RWPE2 (cell line): ENCODE results near the gene PTPRN2.

Experiments
- ATAC-seq: fragments of 200-7000 bp; cut with Tn5 transposase; 3 replicates; pipeline ENCODE4 v1.9.1; 2021; ENCODE audit warnings: low read depth
- DNase-seq: peaks from one replicate; pipeline ENCODE4 v3.0.0-alpha.2; 2020; ENCODE audit warnings: low spot score
- H3K27ac ChIP-seq: fragments of 450-650 bp; 2 replicates; pipeline ENCODE4 v1.5.1; 2017; ENCODE audit warnings: mild to moderate bottlenecking; ENCODE audit not compliant: poor library complexity, severe bottlenecking
- H3K27me3 ChIP-seq: fragments of 250-450 bp; sonication (Bioruptor Pico); 2 replicates; pipeline ENCODE4 v1.5.1; 2021; ENCODE audit warnings: mild to moderate bottlenecking, moderate library complexity; ENCODE audit not compliant: insufficient read depth, poor library complexity, severe bottlenecking
- H3K36me3 ChIP-seq: fragments of 250-450 bp; sonication (Bioruptor Pico); 2 replicates; pipeline ENCODE4 v1.5.1; 2020; ENCODE audit warnings: low read depth, mild to moderate bottlenecking, moderate library complexity
- H3K4me1 ChIP-seq: fragments of 250-450 bp; sonication (Bioruptor Pico); 2 replicates; pipeline ENCODE4 v1.5.1; 2021; ENCODE audit warnings: mild to moderate bottlenecking, moderate library complexity; ENCODE audit not compliant: insufficient read depth, poor library complexity, severe bottlenecking
- H3K4me3 ChIP-seq: fragments of 250-450 bp; sonication (Bioruptor Pico); 2 replicates; pipeline ENCODE4 v1.5.1; 2021; ENCODE audit warnings: mild to moderate bottlenecking, moderate library complexity; ENCODE audit not compliant: severe bottlenecking
- H3K9me3 ChIP-seq: fragments of 250-450 bp; sonication (Bioruptor Pico); 2 replicates; pipeline ENCODE4 v1.5.1; 2021; ENCODE audit warnings: mild to moderate bottlenecking, moderate library complexity; ENCODE audit not compliant: severe bottlenecking
- TF ChIP-seq, protein P1 (sequence below): fragments of 450-650 bp; IDR thresholded peaks from one replicate; pipeline ENCODE4 v1.5.1; 2017; ENCODE audit warnings: mild to moderate bottlenecking, moderate library complexity; ENCODE audit not compliant: poor library complexity, severe bottlenecking

Gene PTPRN2

DNA sequence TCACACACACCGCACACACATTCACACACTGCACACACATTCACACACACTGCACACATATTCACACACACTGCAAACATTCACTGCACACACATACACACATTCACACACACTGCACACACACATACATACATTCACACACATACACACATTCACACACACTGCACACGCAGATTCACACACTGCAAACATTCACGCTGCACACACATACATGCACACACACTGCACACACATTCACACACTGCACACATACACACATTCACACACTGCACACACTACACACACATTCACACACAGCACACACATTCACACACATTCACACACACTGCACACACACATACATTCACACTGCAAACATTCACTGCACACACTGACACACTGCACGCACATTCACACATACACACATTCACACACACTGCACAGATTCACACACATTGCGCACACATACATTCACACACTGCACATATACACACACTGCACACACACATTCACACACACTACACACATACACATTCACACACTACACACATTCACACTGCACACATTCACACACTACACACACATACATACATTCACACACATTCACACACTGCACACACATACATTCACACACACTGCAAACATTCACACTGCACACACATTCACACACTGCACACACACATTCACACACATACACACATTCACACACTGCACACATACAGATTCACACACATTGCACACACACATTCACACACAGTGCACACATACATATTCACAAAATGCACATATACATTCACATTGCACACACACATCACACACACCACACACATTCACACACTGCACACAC lies 325.1 kb downstream of the PTPRN2 start:
- Histone ChIP-seq H3K4me1 (no peaks in the 10 kb centered on the region), H3K36me3 (no peaks in the 10 kb centered on the region), H3K4me3 (no peak overlapping the region), H3K9me3 (peaks cover 9% of the 10 kb centered on the region), H3K27me3 (no peaks in the 10 kb centered on the region), H3K27ac (no peak overlapping the region)
- ATAC-seq (no peak), DNase-seq (no peak)
- TF ChIP-seq, protein P1, sequence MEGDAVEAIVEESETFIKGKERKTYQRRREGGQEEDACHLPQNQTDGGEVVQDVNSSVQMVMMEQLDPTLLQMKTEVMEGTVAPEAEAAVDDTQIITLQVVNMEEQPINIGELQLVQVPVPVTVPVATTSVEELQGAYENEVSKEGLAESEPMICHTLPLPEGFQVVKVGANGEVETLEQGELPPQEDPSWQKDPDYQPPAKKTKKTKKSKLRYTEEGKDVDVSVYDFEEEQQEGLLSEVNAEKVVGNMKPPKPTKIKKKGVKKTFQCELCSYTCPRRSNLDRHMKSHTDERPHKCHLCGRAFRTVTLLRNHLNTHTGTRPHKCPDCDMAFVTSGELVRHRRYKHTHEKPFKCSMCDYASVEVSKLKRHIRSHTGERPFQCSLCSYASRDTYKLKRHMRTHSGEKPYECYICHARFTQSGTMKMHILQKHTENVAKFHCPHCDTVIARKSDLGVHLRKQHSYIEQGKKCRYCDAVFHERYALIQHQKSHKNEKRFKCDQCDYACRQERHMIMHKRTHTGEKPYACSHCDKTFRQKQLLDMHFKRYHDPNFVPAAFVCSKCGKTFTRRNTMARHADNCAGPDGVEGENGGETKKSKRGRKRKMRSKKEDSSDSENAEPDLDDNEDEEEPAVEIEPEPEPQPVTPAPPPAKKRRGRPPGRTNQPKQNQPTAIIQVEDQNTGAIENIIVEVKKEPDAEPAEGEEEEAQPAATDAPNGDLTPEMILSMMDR = no peak

DNA sequence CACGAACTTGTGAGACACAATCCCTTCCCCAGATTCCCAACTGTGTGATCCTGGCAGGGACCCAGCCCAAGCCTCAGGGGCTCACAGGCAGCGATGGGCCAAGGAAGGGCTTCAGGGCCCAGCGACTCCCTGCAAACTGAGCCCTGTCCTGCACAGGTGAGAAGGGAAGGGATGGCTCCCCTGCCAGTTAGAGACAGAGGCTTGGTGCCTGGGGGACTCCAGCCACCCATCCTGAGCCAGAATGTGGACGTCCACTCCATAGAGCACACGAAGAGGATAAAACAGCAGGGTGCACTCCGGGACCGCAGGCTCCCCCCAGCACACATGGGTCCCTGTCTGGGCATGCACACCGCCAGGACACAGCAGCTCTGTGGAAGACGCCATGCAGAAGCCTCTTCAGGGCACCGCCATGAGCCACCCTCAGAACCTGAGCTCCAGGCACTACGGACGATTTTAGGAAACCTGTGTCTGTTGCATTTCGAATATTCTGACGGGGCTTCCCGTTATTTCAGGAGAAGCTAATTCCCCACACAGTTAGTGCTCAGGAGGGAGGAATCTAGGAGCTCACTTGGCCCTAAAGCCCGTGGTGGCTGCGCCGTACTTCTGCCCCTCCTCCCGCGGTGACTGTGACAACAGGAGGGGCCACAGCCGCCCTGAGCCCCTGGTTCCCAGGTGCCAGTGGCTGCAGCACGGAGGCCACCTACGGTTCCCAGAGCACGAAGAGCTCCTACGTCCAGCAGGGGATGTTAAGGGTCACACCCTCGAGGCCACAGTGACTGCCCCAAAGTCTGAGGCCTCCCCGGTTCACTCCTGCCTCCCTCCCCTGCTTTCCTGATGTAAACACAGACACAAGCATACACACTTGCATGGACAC lies 326.0 kb downstream of the PTPRN2 start:
- DNase-seq (no peak), ATAC-seq (no peak; the same call in 2 of the 3 replicates)
- H3K36me3 ChIP-seq = no peaks in the 10 kb centered on the region
- no peaks in the 10 kb centered on the region for H3K4me1 ChIP-seq
- no peak overlapping the region for H3K27ac ChIP-seq
- TF ChIP-seq, protein P1 = no peak
- H3K27me3 ChIP-seq = no peaks in the 10 kb centered on the region
- no peak overlapping the region for H3K4me3 ChIP-seq
- peaks cover 9% of the 10 kb centered on the region for H3K9me3 ChIP-seq

DNA sequence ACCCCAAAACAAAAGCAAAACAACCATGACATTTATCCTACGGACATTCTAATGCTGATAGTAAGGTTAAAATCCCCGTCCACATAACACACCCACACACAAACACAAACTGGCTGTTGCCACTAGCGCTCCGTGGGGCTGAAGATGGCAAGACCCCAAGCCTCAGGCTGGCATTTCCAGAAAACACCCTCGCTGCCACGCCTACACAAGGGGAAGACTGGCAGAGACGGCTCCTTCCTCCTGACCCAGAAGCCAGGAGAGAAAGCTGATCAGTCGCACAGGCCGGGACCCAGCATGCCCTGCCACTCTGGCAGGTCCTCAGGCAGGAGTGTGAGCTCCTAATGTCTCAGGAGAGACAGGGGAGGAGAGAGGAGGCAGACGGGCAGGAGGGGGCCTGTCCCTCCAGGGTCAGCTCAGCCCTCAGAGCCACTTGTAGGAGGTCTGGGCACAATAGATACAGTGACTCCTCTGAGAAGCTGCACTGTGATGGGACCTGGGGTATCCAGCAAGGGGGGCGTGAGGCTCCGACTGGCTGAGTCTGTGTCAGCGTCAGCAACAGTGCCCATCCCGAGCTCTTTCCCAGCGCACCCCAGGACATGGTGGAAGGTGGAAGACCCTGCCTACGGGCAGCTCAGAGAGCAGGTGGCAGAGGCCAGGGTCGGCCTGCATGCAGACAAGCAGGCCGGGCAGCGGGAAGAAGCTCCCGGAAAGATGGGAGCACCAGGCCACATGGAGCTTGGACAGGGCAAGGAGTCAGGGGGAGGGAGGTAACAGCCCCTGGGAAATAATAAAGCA lies 326.9 kb downstream of the PTPRN2 start:
- peaks cover 9% of the 10 kb centered on the region for H3K9me3 ChIP-seq
- no peaks in the 10 kb centered on the region for H3K27me3 ChIP-seq
- no peaks in the 10 kb centered on the region for H3K36me3 ChIP-seq
- DNase-seq (no peak), ATAC-seq (no peak)
- H3K4me3 ChIP-seq = no peak overlapping the region
- H3K4me1 ChIP-seq = no peaks in the 10 kb centered on the region
- no peak overlapping the region for H3K27ac ChIP-seq
- TF ChIP-seq, protein P1 = no peak

DNA sequence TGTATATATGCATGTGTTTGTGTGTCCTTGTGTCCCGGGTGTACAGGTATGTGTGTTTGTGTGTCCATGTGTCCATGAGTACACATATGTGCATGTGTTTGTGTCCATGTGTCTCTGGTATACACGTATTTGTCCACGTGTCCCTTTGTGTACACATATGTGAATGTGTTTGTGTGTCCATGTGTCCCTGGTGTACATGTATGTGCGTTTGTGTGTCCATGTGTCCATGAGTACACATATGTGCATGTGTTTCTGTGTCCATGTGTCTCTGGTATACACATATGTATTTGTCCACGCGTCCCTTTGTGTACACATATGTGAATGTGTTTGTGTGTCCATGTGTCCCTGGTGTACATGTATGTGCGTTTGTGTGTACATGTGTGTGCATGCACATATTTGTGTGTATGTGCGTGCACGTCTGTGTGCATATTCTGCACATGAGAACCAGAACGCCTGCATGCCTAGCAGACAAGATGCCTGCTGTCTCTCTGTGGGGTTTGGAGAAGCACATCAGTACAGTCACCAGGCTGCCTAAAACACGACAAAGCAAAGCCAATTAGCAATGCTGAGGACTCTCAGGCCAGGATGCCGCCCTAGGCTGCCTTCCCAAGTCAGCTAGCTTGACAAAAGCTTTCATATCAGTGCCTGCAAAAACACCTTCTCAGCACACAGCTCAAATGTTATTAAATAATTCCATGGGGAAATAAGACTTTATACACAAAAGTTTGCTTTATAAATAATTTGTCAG lies 327.8 kb downstream of the PTPRN2 start:
- H3K9me3 ChIP-seq = peaks cover 8% of the 10 kb centered on the region
- DNase-seq = no peak
- H3K27me3 ChIP-seq = no peaks in the 10 kb centered on the region
- no peak overlapping the region for H3K27ac ChIP-seq
- H3K36me3 ChIP-seq = no peaks in the 10 kb centered on the region
- H3K4me1 ChIP-seq = no peaks in the 10 kb centered on the region
- TF ChIP-seq, protein P1 = no peak
- no peak for ATAC-seq
- H3K4me3 ChIP-seq = no peak overlapping the region
